Astrocyte (in vitro differentiated cells and primary cell): ENCODE measurements around the gene BLOC1S4.

Experiments used
- CTCF ChIP-seq: IDR thresholded peaks from 2 replicates; pipeline ENCODE4 v1.5.1; 2011; ENCODE audit warnings: low read depth, mild to moderate bottlenecking, inconsistent platforms, low read length, moderate library complexity; ENCODE audit not compliant: insufficient read depth
- EZH2 ChIP-seq: IDR thresholded peaks from 2 replicates; pipeline ENCODE4 v1.6.1; 2012; ENCODE audit warnings: mild to moderate bottlenecking, low read length, inconsistent platforms; ENCODE audit not compliant: insufficient read depth

- TF ChIP-seq CTCF (no peak), EZH2 (no peak)
Measured at GRCh38 chr4:6764976-6765620, 49.1 kb downstream of the BLOC1S4 start.
